ENCODE measurements around the gene SNX6. TPM values are rescaled to one million over a fixed set of nuclear protein-coding genes. Genes with fewer than 3 reads are reported as not detected.
"Not testable (repeated sequence)": the region's sequence is repeated elsewhere in the genome, so short reads cannot be mapped to it uniquely, and the experiment has no call there.

The SNX6 gene
- total RNA-seq, 3 donors from 2014 or later (not counting 1 experiment from before 2014, with no cell fraction given), result 62.6 to 77.7 (median 67.1) TPM

- H3K36me3 ChIP-seq (ENCODE audit: control insufficient read depth, insufficient read depth, low read length), result peaks cover 23% of the 10 kb centered on the region
- WGBS (ENCODE audit: insufficient coverage), result 93% methylated on average over 2 of the region's 4 CpGs
- H3K9me3 Mint-ChIP-seq, result no peaks in the 10 kb centered on the region
These were observed 92.3 kb downstream of the SNX6 start for GRCh38 chr14:34537677-34538009.

GRCh38 chr14:34536951-34537676, 92.8 kb downstream of the SNX6 start:
- Mint-ChIP-seq H3K4me1 (peaks cover 18 to 26% of the 10 kb centered on the region in 2 donors), H3K27me3 (ENCODE audit: low read depth in 2 of 2) (no peaks in the 10 kb centered on the region), H3K4me3 (peak overlapping the region; percentile 9), H3K27ac (peak overlapping the region; percentile 98 to 100), H3K9me3 (no peaks in the 10 kb centered on the region), H3K36me3 (peaks cover 8% of the 10 kb centered on the region)
- peaks cover 27% of the 10 kb centered on the region for H3K36me3 ChIP-seq (ENCODE audit: control insufficient read depth, insufficient read depth, low read length)
- DNase-seq (no peak), ATAC-seq (no peak)
- no peaks in the 10 kb centered on the region for H3K9me3 ChIP-seq (ENCODE audit: control insufficient read depth, insufficient read depth, low read length)
- no peak overlapping the region for H3K4me3 ChIP-seq (ENCODE audit: low read length)
- no peak for TF ChIP-seq CTCF (IDR thresholded peaks at IDR 0.05)
- intact Hi-C loops (cut with micrococcal nuclease), result loop anchor here (5.0 to 10.0 kb wide), 4 partner anchors 75 to 448 kb away; partner anchors contain the start of genes BAZ1A, SPTSSA and SRP54
- WGBS (ENCODE audit: insufficient coverage), result 97% methylated on average over 4 of the region's 4 CpGs
- H3K27ac ChIP-seq (ENCODE audit: low read length), result no peak overlapping the region
- no peaks in the 10 kb centered on the region for H3K27me3 ChIP-seq (ENCODE audit: control insufficient read depth, insufficient read depth, low read length)
- H3K4me1 ChIP-seq (ENCODE audit: control insufficient read depth, insufficient read depth, low read length), result peaks cover 18% of the 10 kb centered on the region

More at GRCh38 chr14:34537677-34538009, 92.3 kb downstream of the SNX6 start:
- Mint-ChIP-seq H3K27ac (peak overlapping the region; percentile 98 to 100), H3K36me3 (peaks cover 8% of the 10 kb centered on the region), H3K4me3 (no peak overlapping the region), H3K27me3 (ENCODE audit: low read depth in 2 of 2) (no peaks in the 10 kb centered on the region), H3K4me1 (peaks cover 18 to 26% of the 10 kb centered on the region in 2 donors)
- intact Hi-C loops (cut with micrococcal nuclease), result loop anchor here (5.0 to 10.0 kb wide), 4 partner anchors 75 to 447 kb away; partner anchors contain the start of genes BAZ1A, SPTSSA and SRP54
- no peaks in the 10 kb centered on the region for H3K9me3 ChIP-seq (ENCODE audit: control insufficient read depth, insufficient read depth, low read length)
- ATAC-seq (no peak), DNase-seq (no peak)
- H3K27me3 ChIP-seq (ENCODE audit: control insufficient read depth, insufficient read depth, low read length), result no peaks in the 10 kb centered on the region
- H3K27ac ChIP-seq (ENCODE audit: low read length), result no peak overlapping the region
- peaks cover 18% of the 10 kb centered on the region for H3K4me1 ChIP-seq (ENCODE audit: control insufficient read depth, insufficient read depth, low read length)
- H3K4me3 ChIP-seq (ENCODE audit: low read length), result no peak overlapping the region
- no peak for TF ChIP-seq CTCF (IDR thresholded peaks at IDR 0.05)

- WGBS (ENCODE audit: insufficient coverage), result 100% methylated on average over 1 of the region's 1 CpG
- Mint-ChIP-seq H3K27ac (no peak overlapping the region), H3K4me3 (no peak overlapping the region), H3K27me3 (ENCODE audit: low read depth in 2 of 2) (no peaks in the 10 kb centered on the region), H3K9me3 (no peaks in the 10 kb centered on the region), H3K36me3 (peaks cover 18% of the 10 kb centered on the region), H3K4me1 (no peaks in the 10 kb centered on the region)
- Histone ChIP-seq H3K27ac (ENCODE audit: low read length) (no peak overlapping the region), H3K9me3 (ENCODE audit: control insufficient read depth, insufficient read depth, low read length) (no peaks in the 10 kb centered on the region), H3K4me3 (ENCODE audit: low read length) (no peak overlapping the region), H3K36me3 (ENCODE audit: control insufficient read depth, insufficient read depth, low read length) (peaks cover 66% of the 10 kb centered on the region), H3K27me3 (ENCODE audit: control insufficient read depth, insufficient read depth, low read length) (no peaks in the 10 kb centered on the region), H3K4me1 (ENCODE audit: control insufficient read depth, insufficient read depth, low read length) (no peaks in the 10 kb centered on the region)
- ATAC-seq, result no peak
- intact Hi-C loops (cut with micrococcal nuclease), result no loop called here
- no peak for TF ChIP-seq CTCF (IDR thresholded peaks at IDR 0.05)
- DNase-seq, result no peak
These were observed 102.4 kb downstream of the SNX6 start for GRCh38 chr14:34527591-34527990.

GRCh38 chr14:34524216-34524615, 105.7 kb downstream of the SNX6 start:
- H3K9me3 Mint-ChIP-seq; H3K4me1 ChIP-seq (ENCODE audit: control insufficient read depth, insufficient read depth, low read length); H3K27ac Mint-ChIP-seq; H3K4me1 Mint-ChIP-seq; H3K9me3 ChIP-seq (ENCODE audit: control insufficient read depth, insufficient read depth, low read length); H3K27me3 Mint-ChIP-seq (ENCODE audit: low read depth in 2 of 2); DNase-seq; ATAC-seq; H3K4me3 Mint-ChIP-seq; H3K27me3 ChIP-seq (ENCODE audit: control insufficient read depth, insufficient read depth, low read length); H3K4me3 ChIP-seq (ENCODE audit: low read length); H3K27ac ChIP-seq (ENCODE audit: low read length); intact Hi-C loops (cut with micrococcal nuclease): not testable (repeated sequence)
- H3K36me3 ChIP-seq (ENCODE audit: control insufficient read depth, insufficient read depth, low read length), result peaks cover 75% of the 10 kb centered on the region
- 99% methylated on average over 8 of the region's 8 CpGs for WGBS (ENCODE audit: insufficient coverage)
- peaks cover 35% of the 10 kb centered on the region for H3K36me3 Mint-ChIP-seq

Measured in natural killer cell (primary cell).